ENCODE results near the gene GPR55. TPM values are rescaled to one million over a fixed set of nuclear protein-coding genes. Genes with fewer than 3 reads are reported as not detected.

GPR55 gene
- total RNA-seq, 1 experiment from 2014 or later = not detected

GRCh38 chr2:230910546-230911177 lies 14.4 kb downstream of the GPR55 start:
- no peak for TF ChIP-seq CTCF (IDR thresholded peaks at IDR 0.05; ENCODE audit: insufficient read depth in 1 of 2, low read depth in 1 of 2, low read length in 1 of 2, severe bottlenecking in 1 of 2, unreplicated experiment in 1 of 2)
- no peaks in the 10 kb centered on the region for H3K9me3 Mint-ChIP-seq (ENCODE audit: unreplicated experiment)
- BruUV-seq (replicated peaks) = no TSS peak
- intact Hi-C loops (cut with micrococcal nuclease; ENCODE audit: unreplicated experiment) = loop anchor here (5.0 kb wide), 1 partner anchor 38 kb away; no protein-coding TSS in a partner anchor
- H3K27me3 ChIP-seq (replicated peaks; ENCODE audit: control insufficient read depth, insufficient read depth, low read length) = no peaks in the 10 kb centered on the region
- no peak for DNase-seq
- H3K27ac Mint-ChIP-seq (ENCODE audit: unreplicated experiment) = no peak overlapping the region
- no peaks in the 10 kb centered on the region for H3K36me3 ChIP-seq (ENCODE audit: control insufficient read depth, insufficient read depth, low read length)
- H3K36me3 Mint-ChIP-seq (ENCODE audit: insufficient read depth, unreplicated experiment) = no peaks in the 10 kb centered on the region
- no peaks in the 10 kb centered on the region for H3K9me3 ChIP-seq
- POLR2A ChIA-PET = no interaction called here
- H3K4me1 ChIP-seq = no peaks in the 10 kb centered on the region
- no peak overlapping the region for H3K4me3 Mint-ChIP-seq (ENCODE audit: unreplicated experiment)
- no peaks in the 10 kb centered on the region for H3K27me3 Mint-ChIP-seq (ENCODE audit: insufficient read depth, unreplicated experiment)
- CTCF ChIA-PET = no interaction called here
- no peak overlapping the region for H3K4me3 ChIP-seq (ENCODE audit: low read depth, low read length)
- H3K4me1 Mint-ChIP-seq (ENCODE audit: low read depth, unreplicated experiment) = peaks cover 13% of the 10 kb centered on the region

GRCh38 chr2:230909841-230910545 lies 15.0 kb downstream of the GPR55 start:
- no peaks in the 10 kb centered on the region for H3K36me3 Mint-ChIP-seq (ENCODE audit: insufficient read depth, unreplicated experiment)
- peaks cover 13% of the 10 kb centered on the region for H3K4me1 Mint-ChIP-seq (ENCODE audit: low read depth, unreplicated experiment)
- Histone ChIP-seq H3K9me3 (no peaks in the 10 kb centered on the region), H3K27me3 (replicated peaks; ENCODE audit: control insufficient read depth, insufficient read depth, low read length) (no peaks in the 10 kb centered on the region), H3K36me3 (ENCODE audit: control insufficient read depth, insufficient read depth, low read length) (no peaks in the 10 kb centered on the region), H3K4me3 (ENCODE audit: low read depth, low read length) (no peak overlapping the region), H3K4me1 (no peaks in the 10 kb centered on the region)
- no peak for DNase-seq
- no peak overlapping the region for H3K27ac Mint-ChIP-seq (ENCODE audit: unreplicated experiment)
- no peaks in the 10 kb centered on the region for H3K27me3 Mint-ChIP-seq (ENCODE audit: insufficient read depth, unreplicated experiment)
- ChIA-PET POLR2A (no interaction called here), CTCF (no interaction called here)
- no peak for TF ChIP-seq CTCF (IDR thresholded peaks at IDR 0.05; ENCODE audit: insufficient read depth in 1 of 2, low read depth in 1 of 2, low read length in 1 of 2, severe bottlenecking in 1 of 2, unreplicated experiment in 1 of 2)
- H3K9me3 Mint-ChIP-seq (ENCODE audit: unreplicated experiment) = no peaks in the 10 kb centered on the region
- no peak overlapping the region for H3K4me3 Mint-ChIP-seq (ENCODE audit: unreplicated experiment)
- intact Hi-C loops (cut with micrococcal nuclease; ENCODE audit: unreplicated experiment) = loop anchor here (5.0 kb wide), 1 partner anchor 38 kb away; no protein-coding TSS in a partner anchor
- no TSS peak for BruUV-seq (replicated peaks)

- H3K9me3 Mint-ChIP-seq (ENCODE audit: unreplicated experiment) = no peaks in the 10 kb centered on the region
- H3K36me3 Mint-ChIP-seq (ENCODE audit: insufficient read depth, unreplicated experiment) = no peaks in the 10 kb centered on the region
- BruUV-seq (replicated peaks) = no TSS peak
- no peaks in the 10 kb centered on the region for H3K9me3 ChIP-seq
- no peak overlapping the region for H3K4me3 ChIP-seq (ENCODE audit: low read depth, low read length)
- no peak overlapping the region for H3K4me3 Mint-ChIP-seq (ENCODE audit: unreplicated experiment)
- no peak for DNase-seq
- H3K36me3 ChIP-seq (ENCODE audit: control insufficient read depth, insufficient read depth, low read length) = no peaks in the 10 kb centered on the region
- no peaks in the 10 kb centered on the region for H3K27me3 ChIP-seq (replicated peaks; ENCODE audit: control insufficient read depth, insufficient read depth, low read length)
- no peak for TF ChIP-seq CTCF (IDR thresholded peaks at IDR 0.05; ENCODE audit: insufficient read depth in 1 of 2, low read depth in 1 of 2, low read length in 1 of 2, severe bottlenecking in 1 of 2, unreplicated experiment in 1 of 2)
- H3K4me1 Mint-ChIP-seq (ENCODE audit: low read depth, unreplicated experiment) = peaks cover 8% of the 10 kb centered on the region
- intact Hi-C loops (cut with micrococcal nuclease; ENCODE audit: unreplicated experiment) = no loop called here
- no peak overlapping the region for H3K27ac Mint-ChIP-seq (ENCODE audit: unreplicated experiment)
- ChIA-PET POLR2A (no interaction called here), CTCF (no interaction called here)
- H3K4me1 ChIP-seq = no peaks in the 10 kb centered on the region
- H3K27me3 Mint-ChIP-seq (ENCODE audit: insufficient read depth, unreplicated experiment) = no peaks in the 10 kb centered on the region
Measured at GRCh38 chr2:230908595-230909191, 16.3 kb downstream of the GPR55 start.
